Transverse colon (tissue), 4 donors: Measurements from ENCODE around the gene ZBTB39.

Experiments used
- POLR2A ChIP-seq: fragments of 450-650 bp; IDR thresholded peaks from one replicate; pipeline ENCODE4 v1.6.1; 2016; ENCODE audit warnings: antibody characterized with exemption, mild to moderate bottlenecking, moderate library complexity
- POLR2AphosphoS5 ChIP-seq, 3 donors: sonication (generic); formaldehyde crosslinking; IDR thresholded peaks; one replicate each; pipeline ENCODE4 v1.6.1; 2016; ENCODE audit warnings: antibody characterized with exemption in 3 of 3
- TF ChIP-seq, protein P1 (sequence below), 5 experiments: fragments of 200-600 bp in 3 of 5; fragments of 450-650 bp in 2 of 5; sonication (generic) in 3 of 5; IDR thresholded peaks; 1 replicate in 2 of 5; 2 replicates in 3 of 5; pipeline ENCODE4 v1.5.1; 2016 to 2017; ENCODE audit warnings: antibody characterized with exemption in 5 of 5, inconsistent platforms in 3 of 5, mild to moderate bottlenecking in 2 of 5, moderate library complexity in 1 of 5

GRCh38 chr12:57040211-57040610, 33.9 kb upstream of the ZBTB39 start:
- TF ChIP-seq POLR2A = no peak
- TF ChIP-seq POLR2AphosphoS5 (IDR thresholded peaks at IDR 0.05) = no peak
- TF ChIP-seq, protein P1, sequence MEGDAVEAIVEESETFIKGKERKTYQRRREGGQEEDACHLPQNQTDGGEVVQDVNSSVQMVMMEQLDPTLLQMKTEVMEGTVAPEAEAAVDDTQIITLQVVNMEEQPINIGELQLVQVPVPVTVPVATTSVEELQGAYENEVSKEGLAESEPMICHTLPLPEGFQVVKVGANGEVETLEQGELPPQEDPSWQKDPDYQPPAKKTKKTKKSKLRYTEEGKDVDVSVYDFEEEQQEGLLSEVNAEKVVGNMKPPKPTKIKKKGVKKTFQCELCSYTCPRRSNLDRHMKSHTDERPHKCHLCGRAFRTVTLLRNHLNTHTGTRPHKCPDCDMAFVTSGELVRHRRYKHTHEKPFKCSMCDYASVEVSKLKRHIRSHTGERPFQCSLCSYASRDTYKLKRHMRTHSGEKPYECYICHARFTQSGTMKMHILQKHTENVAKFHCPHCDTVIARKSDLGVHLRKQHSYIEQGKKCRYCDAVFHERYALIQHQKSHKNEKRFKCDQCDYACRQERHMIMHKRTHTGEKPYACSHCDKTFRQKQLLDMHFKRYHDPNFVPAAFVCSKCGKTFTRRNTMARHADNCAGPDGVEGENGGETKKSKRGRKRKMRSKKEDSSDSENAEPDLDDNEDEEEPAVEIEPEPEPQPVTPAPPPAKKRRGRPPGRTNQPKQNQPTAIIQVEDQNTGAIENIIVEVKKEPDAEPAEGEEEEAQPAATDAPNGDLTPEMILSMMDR (IDR thresholded peaks at IDR 0.05) = no peak
